Trophoblast cell (in vitro differentiated cells and primary cell): ENCODE data around the gene LRWD1.

Source experiments
- DNase-seq, 2 donors: peaks; one replicate each; pipeline ENCODE4 v3.0.0-alpha.2; 2016
- H2AFZ ChIP-seq: 2 replicates; pipeline ENCODE4 v1.6.1; 2013; ENCODE audit warnings: low read length, moderate library complexity, mild to moderate bottlenecking; ENCODE audit not compliant: insufficient read depth, poor library complexity
- H2AK5ac ChIP-seq: 2 replicates; pipeline ENCODE4 v1.6.1; 2013; ENCODE audit warnings: mild to moderate bottlenecking, low read length
- H2BK120ac ChIP-seq: 2 replicates; pipeline ENCODE4 v1.6.1; 2013; ENCODE audit warnings: low read length, mild to moderate bottlenecking, moderate library complexity; ENCODE audit not compliant: insufficient read depth, poor library complexity
- H2BK12ac ChIP-seq: 2 replicates; pipeline ENCODE4 v1.6.1; 2013; ENCODE audit warnings: mild to moderate bottlenecking, low read length, moderate library complexity
- H2BK5ac ChIP-seq: 2 replicates; pipeline ENCODE4 v1.6.1; 2013; ENCODE audit warnings: low read length, low read depth, moderate library complexity, mild to moderate bottlenecking; ENCODE audit not compliant: poor library complexity
- H3K14ac ChIP-seq: 2 replicates; pipeline ENCODE4 v1.6.1; 2013; ENCODE audit warnings: mild to moderate bottlenecking, low read length
- H3K18ac ChIP-seq: 2 replicates; pipeline ENCODE4 v1.6.1; 2013; ENCODE audit warnings: mild to moderate bottlenecking, low read length
- H3K23ac ChIP-seq: 2 replicates; pipeline ENCODE4 v1.6.1; 2013; ENCODE audit warnings: low read length
- H3K27ac ChIP-seq: 2 replicates; pipeline ENCODE4 v1.5.1; 2013; ENCODE audit warnings: low read depth, mild to moderate bottlenecking, inconsistent platforms, low read length, moderate library complexity
- H3K27me3 ChIP-seq: 2 replicates; pipeline ENCODE4 v1.6.1; 2013; ENCODE audit warnings: inconsistent platforms, mild to moderate bottlenecking, low read length, moderate library complexity; ENCODE audit not compliant: insufficient read depth
- H3K36me3 ChIP-seq, 2 experiments: 1 replicate in 1 of 2; 2 replicates in 1 of 2; pipeline ENCODE4 v1.6.1; 2013; ENCODE audit warnings: low read length in 2 of 2, mild to moderate bottlenecking in 2 of 2, moderate library complexity in 1 of 2; ENCODE audit not compliant: insufficient read depth in 2 of 2, control insufficient read depth in 1 of 2
- H3K4ac ChIP-seq: 2 replicates; pipeline ENCODE4 v1.6.1; 2013; ENCODE audit warnings: low read depth, mild to moderate bottlenecking, low read length, moderate library complexity
- H3K4me1 ChIP-seq, 2 experiments: 1 replicate in 1 of 2; 2 replicates in 1 of 2; pipeline ENCODE4 v1.6.1; 2013; ENCODE audit warnings: low read length in 2 of 2, mild to moderate bottlenecking in 2 of 2, moderate library complexity in 1 of 2; ENCODE audit not compliant: insufficient read depth in 2 of 2, control insufficient read depth in 1 of 2
- H3K4me2 ChIP-seq: 2 replicates; pipeline ENCODE4 v1.6.1; 2013; ENCODE audit warnings: inconsistent platforms, mild to moderate bottlenecking, low read length, moderate library complexity
- H3K4me3 ChIP-seq: 2 replicates; pipeline ENCODE4 v1.5.1; 2013; ENCODE audit warnings: mild to moderate bottlenecking, low read depth, low read length, inconsistent platforms
- H3K79me1 ChIP-seq: one replicate; pipeline ENCODE4 v1.6.1; 2013; ENCODE audit warnings: low read length
- H3K79me2 ChIP-seq: 2 replicates; pipeline ENCODE4 v1.6.1; 2013; ENCODE audit warnings: low read length, mild to moderate bottlenecking; ENCODE audit not compliant: control insufficient read depth, insufficient read depth, poor library complexity
- H3K9ac ChIP-seq: 2 replicates; pipeline ENCODE4 v1.6.1; 2013; ENCODE audit warnings: mild to moderate bottlenecking, low read length
- H3K9me3 ChIP-seq: 2 replicates; pipeline ENCODE4 v1.6.1; 2013; ENCODE audit warnings: low read depth, mild to moderate bottlenecking, control low read depth, inconsistent platforms, low read length; ENCODE audit not compliant: insufficient read depth
- H4K12ac ChIP-seq: 2 replicates; pipeline ENCODE4 v1.6.1; 2013; ENCODE audit warnings: low read depth, mild to moderate bottlenecking, low read length, moderate library complexity
- H4K8ac ChIP-seq: 2 replicates; pipeline ENCODE4 v1.6.1; 2013; ENCODE audit warnings: low read depth, mild to moderate bottlenecking, low read length, moderate library complexity
- H4K91ac ChIP-seq: one replicate; pipeline ENCODE4 v1.6.1; 2013; ENCODE audit warnings: low read depth, mild to moderate bottlenecking, low read length, moderate library complexity
- WGBS: extraction: QIAGEN DNeasy Blood & Tissue Kit; methylation state at CpG from one replicate; pipeline ENCODE4 v1.1.7; 2013; ENCODE audit warnings: missing lambda C conversion rate; ENCODE audit not compliant: insufficient read length, insufficient coverage; ENCODE audit errors: extremely low coverage; 5-methylcytosine and 5-hydroxymethylcytosine counted together

Gene LRWD1

DNA sequence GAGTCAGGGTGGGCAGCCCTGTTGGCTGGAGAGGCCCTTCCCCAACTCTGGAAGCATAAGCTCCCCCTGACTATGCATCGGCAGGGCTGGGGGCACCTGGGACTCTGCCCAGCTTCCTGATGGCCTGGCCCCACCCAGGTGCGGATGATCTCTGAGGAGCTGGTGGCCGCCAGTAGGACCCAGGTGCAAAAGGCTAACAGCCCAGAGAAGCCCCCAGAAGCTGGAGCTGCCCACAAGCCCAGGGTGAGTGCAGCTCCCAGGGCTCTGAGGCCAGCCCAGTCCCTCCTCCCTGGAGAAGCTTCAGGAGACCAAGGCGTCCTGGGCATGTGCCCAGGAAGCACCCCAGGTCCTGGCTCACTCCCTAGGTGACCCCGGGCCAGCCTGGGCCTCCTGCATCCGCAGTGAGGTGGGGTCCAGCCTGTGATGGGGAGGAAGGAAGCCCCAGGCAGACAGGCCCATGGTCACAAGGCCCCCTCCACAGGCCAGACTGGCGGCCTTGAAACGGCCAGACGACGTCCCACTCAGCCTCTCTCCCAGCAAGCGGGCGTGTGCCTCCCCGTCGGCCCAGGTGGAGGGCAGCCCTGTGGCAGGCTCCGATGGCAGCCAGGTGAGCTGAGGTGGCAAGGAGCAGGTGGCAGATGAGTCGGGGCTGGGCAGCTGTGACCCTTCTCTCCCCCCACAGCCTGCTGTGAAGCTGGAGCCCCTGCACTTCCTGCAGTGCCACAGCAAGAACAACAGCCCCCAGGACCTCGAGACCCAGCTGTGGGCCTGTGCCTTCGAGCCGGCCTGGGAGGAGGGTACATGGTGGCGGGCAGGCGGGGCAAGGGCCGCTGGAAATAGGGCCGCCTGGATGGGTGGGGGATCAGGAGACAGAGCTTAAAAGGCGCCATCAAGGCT lies 3.0 kb downstream of the LRWD1 start:
- DNase-seq = no peak
- Histone ChIP-seq H3K36me3 (peaks cover 38 to 49% of the 10 kb centered on the region in 2 experiments), H3K9ac (no peak overlapping the region), H2AFZ (no peak overlapping the region), H2AK5ac (no peak overlapping the region), H3K4ac (no peak overlapping the region), H3K9me3 (no peaks in the 10 kb centered on the region), H2BK5ac (no peak overlapping the region), H3K27me3 (no peaks in the 10 kb centered on the region), H4K8ac (no peak overlapping the region), H4K91ac (no peak overlapping the region), H3K27ac (no peak overlapping the region), H3K23ac (no peak overlapping the region), H4K12ac (no peak overlapping the region), H3K4me1 (peaks cover 3 to 12% of the 10 kb centered on the region in 2 experiments), H3K4me2 (no peak overlapping the region), H3K79me1 (peaks cover 7% of the 10 kb centered on the region), H3K79me2 (peaks cover 11% of the 10 kb centered on the region), H2BK120ac (no peak overlapping the region), H3K14ac (no peak overlapping the region), H3K4me3 (no peak overlapping the region), H2BK12ac (no peak overlapping the region), H3K18ac (no peak overlapping the region)
- WGBS = no CpG with 5 or more reads among the region's 24 CpGs

DNA sequence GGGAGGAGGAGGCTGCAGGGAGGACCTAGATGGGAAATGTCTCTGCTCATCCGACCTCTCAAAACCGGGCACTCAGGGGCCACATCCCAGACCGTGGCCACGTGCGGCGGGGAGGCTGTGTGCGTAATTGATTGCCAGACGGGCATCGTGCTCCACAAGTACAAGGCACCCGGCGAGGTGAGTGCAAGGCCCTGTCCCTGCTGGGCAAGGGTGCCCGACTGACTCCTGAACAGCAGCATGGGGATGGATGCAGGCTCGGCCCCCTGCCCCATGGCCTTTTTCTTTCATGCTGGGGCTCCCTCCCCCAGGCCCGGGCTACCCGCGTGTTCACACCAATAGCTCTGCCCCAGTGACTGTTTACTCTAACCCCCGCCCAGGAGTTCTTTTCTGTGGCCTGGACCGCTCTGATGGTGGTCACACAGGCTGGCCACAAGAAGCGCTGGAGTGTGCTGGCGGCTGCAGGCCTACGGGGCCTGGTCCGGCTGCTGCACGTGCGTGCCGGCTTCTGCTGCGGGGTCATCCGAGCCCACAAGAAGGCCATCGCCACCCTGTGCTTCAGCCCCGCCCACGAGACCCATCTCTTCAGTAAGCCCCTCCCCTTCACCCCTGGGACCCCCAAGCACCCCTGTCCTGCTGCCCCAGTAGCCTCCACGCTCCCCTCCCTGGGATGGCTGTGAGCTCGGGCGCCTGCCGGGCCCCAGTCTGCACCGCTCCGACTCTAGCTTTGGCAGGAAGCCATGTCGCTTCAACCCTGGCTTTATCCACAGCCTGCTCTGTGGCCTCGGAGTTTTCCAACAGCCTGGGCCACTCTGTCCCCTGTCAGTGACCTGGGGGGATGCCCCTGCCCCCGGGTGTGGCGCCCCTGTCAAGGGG lies 3.9 kb downstream of the LRWD1 start:
- Histone ChIP-seq H2BK120ac (no peak overlapping the region), H3K23ac (no peak overlapping the region), H2AK5ac (no peak overlapping the region), H2BK5ac (no peak overlapping the region), H4K8ac (no peak overlapping the region), H3K14ac (no peak overlapping the region), H3K4me3 (no peak overlapping the region), H3K18ac (no peak overlapping the region), H3K9me3 (no peaks in the 10 kb centered on the region), H2AFZ (no peak overlapping the region), H2BK12ac (no peak overlapping the region), H3K9ac (no peak overlapping the region), H3K27me3 (no peaks in the 10 kb centered on the region), H3K4me1 (peaks cover 3 to 10% of the 10 kb centered on the region in 2 experiments), H3K79me1 (peaks cover 7% of the 10 kb centered on the region), H3K4me2 (no peak overlapping the region), H4K91ac (no peak overlapping the region), H3K79me2 (peaks cover 11% of the 10 kb centered on the region), H3K36me3 (peaks cover 47 to 58% of the 10 kb centered on the region in 2 experiments), H4K12ac (no peak overlapping the region), H3K4ac (no peak overlapping the region), H3K27ac (no peak overlapping the region)
- no peak for DNase-seq
- WGBS = no CpG with 5 or more reads among the region's 40 CpGs

DNA sequence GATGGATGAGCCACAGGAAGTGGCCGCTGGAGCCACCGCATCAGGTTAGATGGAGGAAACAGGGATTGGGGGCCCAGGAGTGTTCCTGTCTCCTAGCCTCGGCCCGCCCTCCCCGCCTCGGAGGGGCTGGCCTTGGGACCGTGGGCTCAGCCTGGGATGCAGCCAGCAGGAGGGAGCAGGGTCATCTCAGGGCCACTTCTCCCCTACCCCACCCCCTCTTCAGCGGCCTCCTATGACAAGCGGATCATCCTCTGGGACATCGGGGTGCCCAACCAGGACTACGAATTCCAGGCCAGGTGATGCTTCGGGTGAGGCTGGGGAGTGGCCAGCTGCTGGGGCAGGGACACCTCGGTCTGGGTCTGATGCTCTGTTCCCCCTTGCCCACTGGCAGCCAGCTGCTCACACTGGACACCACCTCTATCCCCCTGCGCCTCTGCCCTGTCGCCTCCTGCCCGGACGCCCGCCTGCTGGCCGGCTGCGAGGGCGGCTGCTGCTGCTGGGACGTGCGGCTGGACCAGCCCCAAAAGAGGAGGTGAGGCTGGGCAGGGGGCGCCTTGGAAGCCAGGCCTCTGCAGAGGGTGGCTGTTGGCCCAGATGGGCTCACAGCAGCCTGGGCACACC lies 4.7 kb downstream of the LRWD1 start:
- Histone ChIP-seq H3K4me1 (peaks cover 3 to 7% of the 10 kb centered on the region in 2 experiments), H4K8ac (no peak overlapping the region), H3K9ac (no peak overlapping the region), H2AFZ (no peak overlapping the region), H3K79me2 (peaks cover 6% of the 10 kb centered on the region), H3K4ac (no peak overlapping the region), H2AK5ac (no peak overlapping the region), H4K12ac (no peak overlapping the region), H3K23ac (no peak overlapping the region), H3K79me1 (peaks cover 5% of the 10 kb centered on the region), H4K91ac (no peak overlapping the region), H3K9me3 (no peaks in the 10 kb centered on the region), H3K4me3 (no peak overlapping the region), H3K18ac (no peak overlapping the region), H3K27ac (no peak overlapping the region), H3K36me3 (peaks cover 48 to 62% of the 10 kb centered on the region in 2 experiments), H2BK120ac (no peak overlapping the region), H3K27me3 (no peaks in the 10 kb centered on the region), H3K14ac (no peak overlapping the region), H2BK5ac (no peak overlapping the region), H2BK12ac (no peak overlapping the region), H3K4me2 (no peak overlapping the region)
- no peak for DNase-seq
- no CpG with 5 or more reads among the region's 24 CpGs for WGBS
